WI38 (cell line): ENCODE results near the gene CEP112.

Experiments used
- H3K4me3 ChIP-seq: 2 replicates; pipeline ENCODE4 v1.5.1; 2011; ENCODE audit warnings: low read depth, mild to moderate bottlenecking, control low read depth, low read length
- TF ChIP-seq, protein P1 (sequence below): IDR thresholded peaks from 2 replicates; pipeline ENCODE4 v1.5.1; 2012; ENCODE audit warnings: low read depth, mild to moderate bottlenecking, control low read depth, low read length

Gene CEP112

DNA sequence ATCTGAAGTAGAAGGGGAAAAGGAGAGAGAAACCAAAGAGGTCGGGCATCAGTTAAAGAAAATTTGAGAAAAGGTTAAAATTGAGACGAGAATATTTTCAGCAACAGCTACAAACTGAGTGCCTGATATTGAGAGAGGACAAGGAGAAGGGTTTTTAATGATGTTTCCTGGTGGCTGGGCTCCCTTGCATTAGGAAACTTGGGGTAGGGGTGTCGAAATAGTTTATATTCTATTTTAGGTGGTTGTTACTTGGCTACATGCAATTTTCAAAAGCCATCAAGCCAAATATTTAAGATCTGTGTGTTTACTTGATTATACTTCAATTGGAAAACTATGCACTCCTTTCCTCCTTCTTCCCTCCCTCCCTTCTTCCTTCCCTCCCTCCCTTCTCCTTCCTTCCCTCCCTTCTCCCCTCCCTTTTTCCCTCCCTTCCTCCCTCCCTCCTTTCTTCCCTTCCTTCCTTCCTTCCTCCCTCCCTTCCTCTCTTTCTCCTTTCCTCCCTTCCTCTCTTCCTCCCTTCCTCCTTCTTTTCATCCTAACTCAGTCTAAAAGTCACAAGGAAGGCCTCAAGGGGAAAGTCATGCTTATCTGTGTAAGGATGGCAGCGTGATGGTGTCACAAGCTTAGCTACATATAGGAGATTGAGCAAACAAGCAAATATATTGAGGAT is 39.1 kb upstream of the CEP112 start:
- TF ChIP-seq, protein P1, sequence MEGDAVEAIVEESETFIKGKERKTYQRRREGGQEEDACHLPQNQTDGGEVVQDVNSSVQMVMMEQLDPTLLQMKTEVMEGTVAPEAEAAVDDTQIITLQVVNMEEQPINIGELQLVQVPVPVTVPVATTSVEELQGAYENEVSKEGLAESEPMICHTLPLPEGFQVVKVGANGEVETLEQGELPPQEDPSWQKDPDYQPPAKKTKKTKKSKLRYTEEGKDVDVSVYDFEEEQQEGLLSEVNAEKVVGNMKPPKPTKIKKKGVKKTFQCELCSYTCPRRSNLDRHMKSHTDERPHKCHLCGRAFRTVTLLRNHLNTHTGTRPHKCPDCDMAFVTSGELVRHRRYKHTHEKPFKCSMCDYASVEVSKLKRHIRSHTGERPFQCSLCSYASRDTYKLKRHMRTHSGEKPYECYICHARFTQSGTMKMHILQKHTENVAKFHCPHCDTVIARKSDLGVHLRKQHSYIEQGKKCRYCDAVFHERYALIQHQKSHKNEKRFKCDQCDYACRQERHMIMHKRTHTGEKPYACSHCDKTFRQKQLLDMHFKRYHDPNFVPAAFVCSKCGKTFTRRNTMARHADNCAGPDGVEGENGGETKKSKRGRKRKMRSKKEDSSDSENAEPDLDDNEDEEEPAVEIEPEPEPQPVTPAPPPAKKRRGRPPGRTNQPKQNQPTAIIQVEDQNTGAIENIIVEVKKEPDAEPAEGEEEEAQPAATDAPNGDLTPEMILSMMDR: no peak
- H3K4me3 ChIP-seq: no peak overlapping the region

DNA sequence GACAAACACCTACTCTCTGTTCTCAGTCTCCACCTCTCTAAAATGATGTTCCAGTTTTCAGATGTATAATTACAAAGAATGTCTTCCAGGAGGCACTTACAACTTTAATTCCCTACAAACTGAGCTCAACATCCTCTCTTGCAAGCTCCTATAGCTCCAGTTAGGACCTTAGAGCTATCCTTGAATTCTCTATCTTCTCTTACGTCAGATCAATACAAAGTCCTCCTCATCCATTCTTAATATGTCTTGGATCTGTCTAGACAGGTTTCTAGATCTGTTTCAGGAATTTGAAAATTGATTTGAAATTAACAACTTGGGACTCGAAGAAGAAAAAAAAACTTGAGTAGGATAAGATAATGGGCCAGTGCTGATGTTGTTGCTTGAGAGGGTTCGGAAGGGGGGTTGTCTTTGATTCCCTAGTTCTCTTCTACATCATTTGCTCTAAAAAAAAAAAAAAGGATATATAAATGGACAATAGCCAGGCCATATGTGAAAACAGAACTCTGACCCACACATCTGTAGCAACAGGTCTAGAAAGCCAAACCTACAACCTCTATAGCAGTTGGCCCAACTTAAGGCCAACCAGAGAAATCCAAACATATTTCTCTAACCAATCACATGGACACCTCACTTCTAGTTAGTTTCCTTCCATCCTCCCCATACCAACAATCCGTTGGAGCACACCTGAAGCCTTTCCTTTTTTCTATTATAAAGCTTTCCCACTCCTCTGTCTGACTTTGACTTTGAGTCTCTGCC is 38.0 kb upstream of the CEP112 start:
- H3K4me3 ChIP-seq: no peak overlapping the region
- TF ChIP-seq, protein P1: no peak

DNA sequence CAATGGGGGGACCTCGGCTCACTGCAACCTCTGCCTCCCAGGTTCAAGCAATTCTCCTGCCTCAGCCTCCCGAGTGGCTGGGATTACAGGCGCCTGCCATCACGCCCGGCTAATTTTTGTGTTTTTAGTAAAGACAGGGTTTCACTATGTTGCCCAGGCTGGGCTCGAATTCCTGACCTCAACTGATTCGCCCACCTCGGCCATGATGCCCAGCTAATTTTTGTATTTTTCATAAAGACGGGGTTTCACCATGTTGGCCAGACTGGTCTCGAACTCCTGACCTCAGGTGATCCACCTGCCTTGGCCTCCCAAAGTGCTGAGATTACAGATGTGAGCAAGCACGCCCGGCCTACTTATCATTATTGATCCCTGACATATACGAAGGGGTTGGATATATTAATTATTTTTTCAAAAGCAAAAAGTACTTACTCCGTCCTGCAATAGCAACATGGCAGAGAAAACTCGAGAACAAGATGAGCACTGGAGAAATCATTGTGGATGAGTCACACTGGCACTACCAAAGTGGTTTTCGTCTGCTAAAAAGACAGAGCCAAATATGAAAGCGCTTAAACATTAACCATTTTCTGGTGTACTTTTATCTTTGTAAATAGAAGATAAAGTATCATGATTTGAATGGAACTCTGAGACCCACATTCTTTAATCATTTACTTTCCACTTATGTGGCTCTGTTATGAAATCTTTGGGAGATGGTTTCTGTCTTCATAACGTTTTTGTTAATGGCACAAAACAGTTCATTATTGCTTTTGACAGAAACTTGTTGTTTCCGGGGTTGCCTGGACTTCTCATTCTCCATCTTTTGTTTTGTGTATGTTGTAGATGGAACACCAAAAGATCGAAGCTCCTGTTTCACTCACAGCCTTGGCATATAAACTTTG is 37.2 kb upstream of the CEP112 start, which contains the start of gene APOH:
Gene APOH (minus strand): TSS at position 529 of the 896 bp plus-strand sequence. CDS start 36 bp downstream, at position 493.
- H3K4me3 ChIP-seq: no peak within 1 kb of the TSS
- TF ChIP-seq, protein P1: no peak

DNA sequence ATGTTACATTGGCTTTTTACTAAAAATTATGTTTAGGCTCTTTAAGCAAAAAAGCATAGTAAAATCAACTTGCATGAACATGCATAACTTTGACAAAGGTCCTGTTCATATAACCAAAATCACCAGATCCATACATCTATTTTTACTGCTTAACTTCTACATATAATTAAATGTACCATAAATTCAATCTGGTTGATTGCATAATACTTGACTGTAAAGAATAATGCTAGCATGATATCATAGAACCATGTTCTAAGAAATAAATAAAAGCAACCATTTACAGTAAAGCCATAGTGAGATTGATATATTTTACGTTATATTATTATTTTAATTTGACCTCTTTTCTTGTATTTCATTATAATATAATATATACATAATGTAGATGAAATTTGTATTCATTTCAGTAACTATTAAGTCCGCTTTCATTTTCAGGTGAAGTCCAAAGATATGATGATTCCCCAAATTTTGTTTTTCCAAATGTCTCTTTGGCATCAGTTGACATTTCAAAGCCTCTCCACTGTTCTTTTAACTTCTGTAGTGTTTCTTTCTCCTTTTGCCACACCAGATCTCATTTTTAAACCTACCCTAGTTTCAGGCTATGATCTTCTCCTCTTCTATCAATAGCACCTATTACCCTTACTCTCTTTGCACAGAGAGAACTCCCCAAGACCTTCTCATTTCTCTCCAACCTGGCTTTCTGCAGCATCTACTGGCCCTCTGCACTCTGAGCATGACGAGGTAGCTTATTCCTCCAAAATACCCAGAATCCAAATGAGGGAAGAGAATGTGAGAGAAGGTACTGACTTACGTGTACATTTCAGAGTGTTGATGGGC is 35.5 kb upstream of the CEP112 start:
- TF ChIP-seq, protein P1: no peak
- no peak overlapping the region for H3K4me3 ChIP-seq

DNA sequence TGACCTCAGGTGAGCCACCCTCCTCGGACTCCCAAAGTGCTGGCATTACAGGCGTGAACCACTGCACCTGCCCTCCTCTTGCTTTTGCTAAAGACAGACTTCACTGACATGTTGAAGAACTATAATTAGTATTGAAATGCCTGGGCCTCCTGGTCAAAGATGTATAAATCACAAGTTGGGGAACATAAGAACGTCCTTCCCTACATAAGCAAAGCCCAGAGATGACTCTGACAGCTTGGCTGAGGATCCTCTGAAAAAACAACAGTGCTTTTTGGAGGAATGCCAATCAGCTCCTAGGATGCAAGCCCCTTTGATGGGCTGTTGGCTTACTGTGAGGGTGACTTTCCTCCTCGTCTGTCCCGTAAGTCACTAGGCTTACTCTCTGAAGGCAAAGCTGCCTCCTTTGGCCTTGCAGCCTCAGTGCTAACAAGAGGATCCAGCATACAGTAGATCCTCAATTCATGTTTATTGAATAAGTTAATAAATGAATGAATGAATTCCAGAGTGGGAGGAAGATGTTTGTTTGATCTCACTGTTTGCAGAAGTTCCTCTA is 30.9 kb upstream of the CEP112 start:
- TF ChIP-seq, protein P1: no peak
- no peak overlapping the region for H3K4me3 ChIP-seq

DNA sequence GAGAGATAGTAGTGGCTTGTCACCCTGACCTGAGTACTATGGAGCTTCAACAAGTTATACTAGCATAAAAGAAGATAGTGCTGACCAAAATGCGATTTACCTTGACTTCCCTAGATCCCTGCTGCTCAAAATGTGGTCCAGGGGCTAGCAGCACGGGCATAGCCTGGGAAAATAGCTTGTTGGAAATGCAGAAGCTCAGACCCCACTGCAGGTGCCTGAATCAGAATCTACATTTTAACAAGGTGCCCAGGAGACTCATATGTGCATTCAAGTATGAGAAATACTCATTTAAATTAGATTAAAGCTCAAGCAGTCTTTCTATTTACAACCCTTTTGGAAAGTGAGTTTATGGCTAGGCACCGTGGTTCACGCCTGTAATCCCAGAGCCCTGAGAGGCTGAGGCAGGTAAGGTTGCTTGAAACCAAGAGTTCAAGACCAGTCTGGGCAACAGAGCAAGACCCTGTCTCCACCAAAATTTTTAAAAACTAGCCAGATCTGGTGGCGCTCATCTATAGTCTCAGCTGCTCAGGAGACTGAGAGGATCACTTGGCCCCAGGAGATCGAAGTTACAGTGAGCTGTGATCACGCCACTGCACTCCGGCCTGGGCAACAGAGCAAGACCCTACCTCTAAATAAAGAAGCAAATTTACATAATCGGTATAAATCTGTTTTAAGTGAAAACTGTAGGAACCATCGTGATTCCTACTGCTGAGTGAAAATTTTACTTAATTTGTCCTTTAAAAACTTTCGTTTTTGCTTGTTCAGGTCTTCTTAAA is 30.0 kb upstream of the CEP112 start:
- H3K4me3 ChIP-seq: no peak overlapping the region
- TF ChIP-seq, protein P1: no peak
